GM12878 (cell line): ENCODE measurements around the gene LRP1B. TPM values are rescaled to one million over a fixed set of nuclear protein-coding genes. Genes with fewer than 3 reads are reported as not detected.
A peak's percentile ranks its signal among the peaks of the same experiment; 100 is the strongest.

ENCODE experiments used
- BMI1 ChIP-seq: fragments of 450-650 bp; IDR thresholded peaks from 2 replicates; pipeline ENCODE4 v1.6.1; 2016; ENCODE audit warnings: mild to moderate bottlenecking, moderate library complexity, borderline replicate concordance
- CBX5 ChIP-seq: sonication (generic); IDR thresholded peaks from 2 replicates; pipeline ENCODE4 v1.6.1; 2016; ENCODE audit warnings: low read depth, moderate library complexity, mild to moderate bottlenecking, inconsistent platforms
- CREB1 ChIP-seq: IDR thresholded peaks from 2 replicates; pipeline ENCODE4 v1.6.1; 2012; ENCODE audit warnings: low read depth, mild to moderate bottlenecking, inconsistent platforms
- CREM ChIP-seq: IDR thresholded peaks from 2 replicates; pipeline ENCODE4 v1.6.1; 2014; ENCODE audit warnings: antibody characterized with exemption, low read depth
- DPF2 ChIP-seq: fragments of 450-650 bp; IDR thresholded peaks from 2 replicates; pipeline ENCODE4 v1.6.1; 2017; ENCODE audit warnings: mild to moderate bottlenecking
- EED ChIP-seq: sonication (generic); IDR thresholded peaks from 2 replicates; pipeline ENCODE4 v1.6.1; 2016; ENCODE audit warnings: antibody characterized with exemption, low read depth
- EGR1 ChIP-seq, 2 experiments: IDR thresholded peaks; 1 replicate in 1 of 2; 2 replicates in 1 of 2; pipeline ENCODE4 v1.6.1; 2011 to 2012; ENCODE audit warnings: low read depth in 2 of 2, low read length in 2 of 2, borderline replicate concordance in 1 of 2, mild to moderate bottlenecking in 1 of 2, moderate library complexity in 1 of 2
- EP300 ChIP-seq, 2 experiments: fragments of 150-350 bp in 1 of 2; IDR thresholded peaks; 2 replicates each; pipeline ENCODE4 v1.6.1; 2011 to 2012; ENCODE audit warnings: low read depth in 2 of 2, low read length in 2 of 2, borderline replicate concordance in 1 of 2, improper control_type of control experiment in 1 of 2, inconsistent platforms in 1 of 2; ENCODE audit not compliant: control insufficient read depth in 1 of 2
- IKZF1 ChIP-seq: fragments of 450-650 bp; conservative IDR thresholded peaks from 2 replicates; pipeline ENCODE4 v1.6.1; 2017; ENCODE audit warnings: antibody characterized with exemption, mild to moderate bottlenecking
- IRF4 ChIP-seq: IDR thresholded peaks from 2 replicates; pipeline ENCODE4 v1.6.1; 2011; ENCODE audit warnings: low read depth, low read length
- IRF5 ChIP-seq: fragments of 450-650 bp; IDR thresholded peaks from 2 replicates; pipeline ENCODE4 v1.6.1; 2017; ENCODE audit warnings: borderline replicate concordance
- JUNB ChIP-seq: IDR thresholded peaks from 2 replicates; pipeline ENCODE4 v1.6.1; 2016; ENCODE audit warnings: antibody characterized with exemption, mild to moderate bottlenecking
- JUND ChIP-seq: IDR thresholded peaks from 2 replicates; pipeline ENCODE4 v1.6.1; 2012; ENCODE audit warnings: low read depth, mild to moderate bottlenecking, low read length, improper control_type of control experiment, moderate library complexity
- MEF2A ChIP-seq: IDR thresholded peaks from 2 replicates; pipeline ENCODE4 v1.6.1; 2011; ENCODE audit warnings: low read depth, mild to moderate bottlenecking, low read length, moderate library complexity; ENCODE audit not compliant: insufficient read depth
- NFYA ChIP-seq: IDR thresholded peaks from 2 replicates; pipeline ENCODE4 v1.6.1; 2011; ENCODE audit warnings: low read depth, mild to moderate bottlenecking, low read length, improper control_type of control experiment, borderline replicate concordance
- PML ChIP-seq: IDR thresholded peaks from 2 replicates; pipeline ENCODE4 v1.6.1; 2012; ENCODE audit warnings: low read length, inconsistent platforms
- POLR2AphosphoS2 ChIP-seq: IDR thresholded peaks from 2 replicates; pipeline ENCODE4 v1.6.1; 2011; ENCODE audit warnings: low read depth, mild to moderate bottlenecking, low read length, improper control_type of control experiment, moderate library complexity
- POU2F2 ChIP-seq: IDR thresholded peaks from 3 replicates; pipeline ENCODE4 v1.6.1; 2011; ENCODE audit warnings: low read depth, mild to moderate bottlenecking, low read length, borderline replicate concordance
- RELB ChIP-seq: fragments of 450-650 bp; IDR thresholded peaks from 2 replicates; pipeline ENCODE4 v1.6.1; 2017; ENCODE audit warnings: low read depth, mild to moderate bottlenecking, moderate library complexity
- RFX5 ChIP-seq: IDR thresholded peaks from 2 replicates; pipeline ENCODE4 v1.6.1; 2011; ENCODE audit warnings: low read depth, low read length, improper control_type of control experiment
- SPI1 ChIP-seq: IDR thresholded peaks from 2 replicates; pipeline ENCODE4 v1.6.1; 2011; ENCODE audit warnings: low read depth, mild to moderate bottlenecking, low read length, moderate library complexity, borderline replicate concordance; ENCODE audit not compliant: insufficient read depth
- SRF ChIP-seq, 2 experiments: IDR thresholded peaks; 2 replicates each; pipeline ENCODE4 v1.6.1; 2011; ENCODE audit warnings: low read depth in 2 of 2, low read length in 2 of 2, mild to moderate bottlenecking in 1 of 2, moderate library complexity in 1 of 2
- TCF7 ChIP-seq: IDR thresholded peaks from 2 replicates; pipeline ENCODE4 v1.6.1; 2014; ENCODE audit warnings: antibody characterized with exemption, borderline replicate concordance
- WRNIP1 ChIP-seq: IDR thresholded peaks from 2 replicates; pipeline ENCODE4 v1.6.1; 2011; ENCODE audit warnings: low read depth, low read length, improper control_type of control experiment, borderline replicate concordance
- ZNF687 ChIP-seq: fragments of 450-650 bp; IDR thresholded peaks from 2 replicates; pipeline ENCODE4 v1.6.1; 2017; ENCODE audit warnings: mild to moderate bottlenecking, moderate library complexity
- polyA plus RNA-seq, 11 experiments: library from polyadenylated mRNA; depleted of rRNA in 4 of 11; unstranded in 6 of 11; stranded (reverse) in 5 of 11; fragments of >200 nt; fragmentation: Nextera tagmentation in 4 of 11; fragmentation: Illumina TruSeq in 1 of 11; extraction: Ambion mirVana in 4 of 11; extraction: Trizol in 1 of 11; gene quantifications; 1 replicate in 1 of 11; 2 replicates in 10 of 11; pipeline versions ENCODE4 v1.2.1 to v1.2.3, GENCODE V29; 2011 to 2016; ENCODE audit warnings: inconsistent platforms in 2 of 11, missing spikeins in 2 of 11, low read depth in 1 of 11
- total RNA-seq, 4 experiments: library from RNA; depleted of rRNA in 3 of 4; stranded (reverse); fragments of >200 nt in 3 of 4; fragmentation: Illumina TruSeq in 1 of 4; extraction: Trizol in 1 of 4; gene quantifications; 2 replicates each; pipeline versions ENCODE4 v1.2.1 to v1.2.3, GENCODE V29; 2013 to 2021

Gene LRP1B
- total and polyA plus RNA-seq, 10 of the 15 experiments (the other 5 are each of a cell fraction or from before 2014, with no cell fraction given), result under 0.01 to 0.06 (median 0.03) TPM; not detected in 5

GRCh38 chr2:140797718-140798117 lies 1333.1 kb downstream of the LRP1B start (continued):
- peak; percentile 77; the same call in 1 of the 2 replicates for TF ChIP-seq MEF2A
- TF ChIP-seq NFYA, result no peak
- TF ChIP-seq TCF7, result no peak
- TF ChIP-seq CREB1, result 0 out of 2 replicates have a peak, but pooled peaks have one; percentile 36
- no peak for TF ChIP-seq POU2F2
- TF ChIP-seq CBX5, result peak; percentile 81; the same call in 1 of the 2 replicates
- peak; percentile 71 for TF ChIP-seq EED
- no peak for TF ChIP-seq IRF5
- peak; percentile 87 for TF ChIP-seq SPI1
- peak in 1 of 2 experiments; percentile 83; a peak in 2 of 4 replicates for TF ChIP-seq EP300 (IDR thresholded peaks at IDR 0.05; ENCODE audit: borderline replicate concordance in 1 of 2, control insufficient read depth in 1 of 2, low read depth in 2 of 2, low read length in 2 of 2)
- peak; percentile 85 for TF ChIP-seq IKZF1
- no peak for TF ChIP-seq ZNF687
- peak in 1 of 2 experiments; percentile 67; a peak in 1 of 3 replicates for TF ChIP-seq EGR1 (IDR thresholded peaks at IDR 0.05; ENCODE audit: borderline replicate concordance in 1 of 2, low read depth in 2 of 2, low read length in 2 of 2)
- TF ChIP-seq BMI1, result 0 out of 2 replicates have a peak, but pooled peaks have one; percentile 24
- peak; percentile 82 for TF ChIP-seq JUND
- TF ChIP-seq POLR2AphosphoS2, result no peak
- peak; percentile 73 for TF ChIP-seq CREM
- TF ChIP-seq JUNB, result peak; percentile 91
- 0 out of 4 replicates have a peak, but pooled peaks of 1 of the 2 experiments have one; percentile 36 for TF ChIP-seq SRF (IDR thresholded peaks at IDR 0.05; ENCODE audit: low read depth in 2 of 2, low read length in 2 of 2)
- TF ChIP-seq PML, result 0 out of 2 replicates have a peak, but pooled peaks have one; percentile 35
- TF ChIP-seq RFX5, result no peak
- TF ChIP-seq IRF4, result peak; percentile 75; the same call in 1 of the 2 replicates
- TF ChIP-seq RELB, result 0 out of 2 replicates have a peak, but pooled peaks have one; percentile 29
- no peak for TF ChIP-seq WRNIP1
- TF ChIP-seq DPF2, result peak; percentile 76
